HepG2 (cell line): ENCODE data around the gene C5AR2. TPM values are rescaled to one million over a fixed set of nuclear protein-coding genes. Genes with fewer than 3 reads are reported as not detected.

Experiments
- ATF7-NPFF ChIP-seq: sonication (generic); formaldehyde crosslinking; IDR thresholded peaks from 2 replicates; pipeline ENCODE4 v1.8.1; 2023; ENCODE audit warnings: mild to moderate bottlenecking, low read depth, missing genetic modification reagents, moderate library complexity
- FOXO1 ChIP-seq: sonication (generic); formaldehyde crosslinking; IDR thresholded peaks from 2 replicates; pipeline ENCODE4 v1.4.0; 2020; ENCODE audit warnings: missing genetic modification reagents
- GFI1 ChIP-seq: sonication (generic); formaldehyde crosslinking; IDR thresholded peaks from 2 replicates; pipeline ENCODE4 v1.5.0; 2020; ENCODE audit warnings: missing genetic modification reagents, mild to moderate bottlenecking, borderline replicate concordance
- IKZF1 ChIP-seq: fragments of 450-650 bp; IDR thresholded peaks from 2 replicates; pipeline ENCODE4 v1.7.1; 2016
- MEF2D ChIP-seq: sonication (generic); formaldehyde crosslinking; IDR thresholded peaks from 2 replicates; pipeline ENCODE4 v1.5.1; 2020; ENCODE audit warnings: mild to moderate bottlenecking, missing genetic modification reagents
- MIER2 ChIP-seq: IDR thresholded peaks from 2 replicates; pipeline ENCODE4 v1.6.1; 2016; ENCODE audit warnings: missing biosample characterization, missing genetic modification reagents
- MTA1 ChIP-seq: sonication (generic); formaldehyde crosslinking; IDR thresholded peaks from 2 replicates; pipeline ENCODE4 v1.4.0; 2020; ENCODE audit warnings: missing genetic modification reagents, mild to moderate bottlenecking, borderline replicate concordance
- SOX5 ChIP-seq: IDR thresholded peaks from 2 replicates; pipeline ENCODE4 v1.6.1; 2016; ENCODE audit warnings: borderline replicate concordance
- ZNF235 ChIP-seq: sonication (generic); formaldehyde crosslinking; IDR thresholded peaks from 2 replicates; pipeline ENCODE4 v1.8.1; 2023; ENCODE audit warnings: mild to moderate bottlenecking, missing genetic modification reagents, borderline replicate concordance
- ZNF446 ChIP-seq: sonication (generic); formaldehyde crosslinking; IDR thresholded peaks from 2 replicates; pipeline ENCODE4 v1.5.0; 2020; ENCODE audit warnings: mild to moderate bottlenecking, missing genetic modification reagents
- ZNF460 ChIP-seq: sonication (generic); formaldehyde crosslinking; IDR thresholded peaks from 2 replicates; pipeline ENCODE4 v1.5.1; 2020; ENCODE audit warnings: missing genetic modification reagents, mild to moderate bottlenecking, borderline replicate concordance
- polyA plus RNA-seq, 8 experiments: library from polyadenylated mRNA; depleted of rRNA in 3 of 8; stranded (reverse) in 7 of 8; unstranded in 1 of 8; fragments of >200 nt; fragmentation: Illumina TruSeq in 4 of 8; extraction: Trizol in 4 of 8; gene quantifications; 2 replicates each; pipeline versions ENCODE4 v1.2.1 to v1.2.3, GENCODE V29; 2011 to 2016; ENCODE audit warnings: low read depth in 4 of 8, missing spikeins in 1 of 8, mixed read lengths in 1 of 8; ENCODE audit not compliant: insufficient read depth in 1 of 8
- total RNA-seq, 5 experiments: library from RNA; depleted of rRNA; stranded (reverse); fragments of >200 nt; fragmentation: Illumina TruSeq; extraction: Trizol; gene quantifications; 2 replicates each; pipeline ENCODE4 v1.2.3, GENCODE V29; 2016; ENCODE audit warnings: low read depth in 1 of 5
- TF ChIP-seq, protein P1 (sequence below): sonication (generic); formaldehyde crosslinking; IDR thresholded peaks from 2 replicates; pipeline ENCODE4 v1.9.0; 2021; ENCODE audit warnings: missing genetic modification reagents, borderline replicate concordance
- TF ChIP-seq, protein P2 (sequence below): sonication (generic); formaldehyde crosslinking; IDR thresholded peaks from 2 replicates; pipeline ENCODE4 v1.5.1; 2020; ENCODE audit warnings: missing genetic modification reagents, mild to moderate bottlenecking, borderline replicate concordance
- TF ChIP-seq, protein P3 (sequence below): sonication (generic); formaldehyde crosslinking; IDR thresholded peaks from 2 replicates; pipeline ENCODE4 v1.8.0; 2022; ENCODE audit warnings: mild to moderate bottlenecking, missing genetic modification reagents, moderate library complexity
- TF ChIP-seq, protein P4 (sequence below): sonication (generic); formaldehyde crosslinking; IDR thresholded peaks from 2 replicates; pipeline ENCODE4 v1.5.0; 2020; ENCODE audit warnings: mild to moderate bottlenecking, missing genetic modification reagents
- TF ChIP-seq, protein P5 (sequence below): sonication (generic); formaldehyde crosslinking; IDR thresholded peaks from 2 replicates; pipeline ENCODE4 v1.4.0; 2020; ENCODE audit warnings: missing genetic modification reagents
- TF ChIP-seq, protein P6 (sequence below): sonication (generic); formaldehyde crosslinking; IDR thresholded peaks from 2 replicates; pipeline ENCODE4 v1.4.0; 2020; ENCODE audit warnings: missing genetic modification reagents
- TF ChIP-seq, protein P7 (sequence below): sonication (generic); formaldehyde crosslinking; IDR thresholded peaks from 2 replicates; pipeline ENCODE4 v1.5.1; 2020; ENCODE audit warnings: mild to moderate bottlenecking, missing genetic modification reagents, borderline replicate concordance

Gene C5AR2
- total and polyA plus RNA-seq, 2 of the 13 experiments (the other 11 are each of a cell fraction or from before 2014, with no cell fraction given): 0.09 to 0.24 TPM

DNA sequence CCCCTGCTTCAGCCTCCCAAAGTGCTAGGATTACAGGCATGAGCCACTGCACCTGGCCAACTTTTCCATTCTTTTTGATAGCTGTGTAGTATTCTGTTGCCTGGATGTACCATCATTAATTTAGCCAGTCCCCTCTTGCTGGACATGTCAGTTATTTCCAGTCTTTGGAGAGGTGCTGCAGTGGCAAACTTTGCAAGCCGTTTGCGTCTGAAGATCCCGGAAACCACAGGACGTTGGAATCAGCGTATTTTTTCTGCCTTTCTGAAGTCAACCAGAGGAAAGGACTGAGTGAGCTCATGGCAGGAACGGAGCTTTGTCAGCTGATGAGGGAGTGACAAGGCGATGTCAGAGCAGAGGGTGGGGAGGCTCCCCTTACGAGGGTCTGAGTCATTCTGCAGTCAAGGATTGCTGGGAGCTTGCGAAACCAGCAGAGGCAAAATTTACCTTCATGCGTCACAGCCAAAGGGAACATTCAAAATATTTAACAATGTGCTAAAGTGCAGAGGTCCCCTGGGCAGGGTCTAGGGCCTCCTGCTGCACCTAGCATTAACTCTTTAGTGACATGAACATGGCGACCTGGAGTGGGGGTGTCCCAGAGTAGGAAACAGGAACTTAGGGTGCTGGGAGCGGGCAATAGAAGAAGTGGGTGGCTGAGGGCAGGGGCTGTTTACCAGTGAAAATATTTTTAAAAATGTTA is 16.7 kb upstream of the C5AR2 start (continued):
- peak; percentile 83; the same call in 1 of the 2 replicates for TF ChIP-seq MEF2D (CRISPR knock-in tag)
- no peak for TF ChIP-seq IKZF1
- TF ChIP-seq, protein P1, sequence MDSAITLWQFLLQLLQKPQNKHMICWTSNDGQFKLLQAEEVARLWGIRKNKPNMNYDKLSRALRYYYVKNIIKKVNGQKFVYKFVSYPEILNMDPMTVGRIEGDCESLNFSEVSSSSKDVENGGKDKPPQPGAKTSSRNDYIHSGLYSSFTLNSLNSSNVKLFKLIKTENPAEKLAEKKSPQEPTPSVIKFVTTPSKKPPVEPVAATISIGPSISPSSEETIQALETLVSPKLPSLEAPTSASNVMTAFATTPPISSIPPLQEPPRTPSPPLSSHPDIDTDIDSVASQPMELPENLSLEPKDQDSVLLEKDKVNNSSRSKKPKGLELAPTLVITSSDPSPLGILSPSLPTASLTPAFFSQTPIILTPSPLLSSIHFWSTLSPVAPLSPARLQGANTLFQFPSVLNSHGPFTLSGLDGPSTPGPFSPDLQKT (CRISPR knock-in tag): no peak
- TF ChIP-seq, protein P2, sequence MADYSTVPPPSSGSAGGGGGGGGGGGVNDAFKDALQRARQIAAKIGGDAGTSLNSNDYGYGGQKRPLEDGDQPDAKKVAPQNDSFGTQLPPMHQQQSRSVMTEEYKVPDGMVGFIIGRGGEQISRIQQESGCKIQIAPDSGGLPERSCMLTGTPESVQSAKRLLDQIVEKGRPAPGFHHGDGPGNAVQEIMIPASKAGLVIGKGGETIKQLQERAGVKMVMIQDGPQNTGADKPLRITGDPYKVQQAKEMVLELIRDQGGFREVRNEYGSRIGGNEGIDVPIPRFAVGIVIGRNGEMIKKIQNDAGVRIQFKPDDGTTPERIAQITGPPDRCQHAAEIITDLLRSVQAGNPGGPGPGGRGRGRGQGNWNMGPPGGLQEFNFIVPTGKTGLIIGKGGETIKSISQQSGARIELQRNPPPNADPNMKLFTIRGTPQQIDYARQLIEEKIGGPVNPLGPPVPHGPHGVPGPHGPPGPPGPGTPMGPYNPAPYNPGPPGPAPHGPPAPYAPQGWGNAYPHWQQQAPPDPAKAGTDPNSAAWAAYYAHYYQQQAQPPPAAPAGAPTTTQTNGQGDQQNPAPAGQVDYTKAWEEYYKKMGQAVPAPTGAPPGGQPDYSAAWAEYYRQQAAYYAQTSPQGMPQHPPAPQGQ (CRISPR knock-in tag): no peak
- no peak for TF ChIP-seq ATF7-NPFF (CRISPR knock-in tag)
- TF ChIP-seq FOXO1 (CRISPR knock-in tag): peak; percentile 93
- no peak for TF ChIP-seq ZNF235 (CRISPR knock-in tag)
- TF ChIP-seq MTA1: peak; percentile 51; the same call in 1 of the 2 replicates
- TF ChIP-seq, protein P3, sequence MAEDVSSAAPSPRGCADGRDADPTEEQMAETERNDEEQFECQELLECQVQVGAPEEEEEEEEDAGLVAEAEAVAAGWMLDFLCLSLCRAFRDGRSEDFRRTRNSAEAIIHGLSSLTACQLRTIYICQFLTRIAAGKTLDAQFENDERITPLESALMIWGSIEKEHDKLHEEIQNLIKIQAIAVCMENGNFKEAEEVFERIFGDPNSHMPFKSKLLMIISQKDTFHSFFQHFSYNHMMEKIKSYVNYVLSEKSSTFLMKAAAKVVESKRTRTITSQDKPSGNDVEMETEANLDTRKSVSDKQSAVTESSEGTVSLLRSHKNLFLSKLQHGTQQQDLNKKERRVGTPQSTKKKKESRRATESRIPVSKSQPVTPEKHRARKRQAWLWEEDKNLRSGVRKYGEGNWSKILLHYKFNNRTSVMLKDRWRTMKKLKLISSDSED (CRISPR knock-in tag): no peak
- TF ChIP-seq, protein P4, sequence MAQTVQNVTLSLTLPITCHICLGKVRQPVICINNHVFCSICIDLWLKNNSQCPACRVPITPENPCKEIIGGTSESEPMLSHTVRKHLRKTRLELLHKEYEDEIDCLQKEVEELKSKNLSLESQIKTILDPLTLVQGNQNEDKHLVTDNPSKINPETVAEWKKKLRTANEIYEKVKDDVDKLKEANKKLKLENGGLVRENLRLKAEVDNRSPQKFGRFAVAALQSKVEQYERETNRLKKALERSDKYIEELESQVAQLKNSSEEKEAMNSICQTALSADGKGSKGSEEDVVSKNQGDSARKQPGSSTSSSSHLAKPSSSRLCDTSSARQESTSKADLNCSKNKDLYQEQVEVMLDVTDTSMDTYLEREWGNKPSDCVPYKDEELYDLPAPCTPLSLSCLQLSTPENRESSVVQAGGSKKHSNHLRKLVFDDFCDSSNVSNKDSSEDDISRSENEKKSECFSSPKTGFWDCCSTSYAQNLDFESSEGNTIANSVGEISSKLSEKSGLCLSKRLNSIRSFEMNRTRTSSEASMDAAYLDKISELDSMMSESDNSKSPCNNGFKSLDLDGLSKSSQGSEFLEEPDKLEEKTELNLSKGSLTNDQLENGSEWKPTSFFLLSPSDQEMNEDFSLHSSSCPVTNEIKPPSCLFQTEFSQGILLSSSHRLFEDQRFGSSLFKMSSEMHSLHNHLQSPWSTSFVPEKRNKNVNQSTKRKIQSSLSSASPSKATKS (CRISPR knock-in tag): no peak
- peak; percentile 89; the same call in 1 of the 2 replicates for TF ChIP-seq SOX5
- TF ChIP-seq, protein P5, sequence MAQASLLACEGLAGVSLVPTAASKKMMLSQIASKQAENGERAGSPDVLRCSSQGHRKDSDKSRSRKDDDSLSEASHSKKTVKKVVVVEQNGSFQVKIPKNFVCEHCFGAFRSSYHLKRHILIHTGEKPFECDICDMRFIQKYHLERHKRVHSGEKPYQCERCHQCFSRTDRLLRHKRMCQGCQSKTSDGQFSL (CRISPR knock-in tag): peak; percentile 92
- no peak for TF ChIP-seq MIER2
- peak; percentile 11; the same call in 1 of the 2 replicates for TF ChIP-seq ZNF460 (CRISPR knock-in tag)
- TF ChIP-seq, protein P6, sequence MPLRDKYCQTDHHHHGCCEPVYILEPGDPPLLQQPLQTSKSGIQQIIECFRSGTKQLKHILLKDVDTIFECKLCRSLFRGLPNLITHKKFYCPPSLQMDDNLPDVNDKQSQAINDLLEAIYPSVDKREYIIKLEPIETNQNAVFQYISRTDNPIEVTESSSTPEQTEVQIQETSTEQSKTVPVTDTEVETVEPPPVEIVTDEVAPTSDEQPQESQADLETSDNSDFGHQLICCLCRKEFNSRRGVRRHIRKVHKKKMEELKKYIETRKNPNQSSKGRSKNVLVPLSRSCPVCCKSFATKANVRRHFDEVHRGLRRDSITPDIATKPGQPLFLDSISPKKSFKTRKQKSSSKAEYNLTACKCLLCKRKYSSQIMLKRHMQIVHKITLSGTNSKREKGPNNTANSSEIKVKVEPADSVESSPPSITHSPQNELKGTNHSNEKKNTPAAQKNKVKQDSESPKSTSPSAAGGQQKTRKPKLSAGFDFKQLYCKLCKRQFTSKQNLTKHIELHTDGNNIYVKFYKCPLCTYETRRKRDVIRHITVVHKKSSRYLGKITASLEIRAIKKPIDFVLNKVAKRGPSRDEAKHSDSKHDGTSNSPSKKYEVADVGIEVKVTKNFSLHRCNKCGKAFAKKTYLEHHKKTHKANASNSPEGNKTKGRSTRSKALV (CRISPR knock-in tag): peak; percentile 48; the same call in 1 of the 2 replicates
- TF ChIP-seq, protein P7, sequence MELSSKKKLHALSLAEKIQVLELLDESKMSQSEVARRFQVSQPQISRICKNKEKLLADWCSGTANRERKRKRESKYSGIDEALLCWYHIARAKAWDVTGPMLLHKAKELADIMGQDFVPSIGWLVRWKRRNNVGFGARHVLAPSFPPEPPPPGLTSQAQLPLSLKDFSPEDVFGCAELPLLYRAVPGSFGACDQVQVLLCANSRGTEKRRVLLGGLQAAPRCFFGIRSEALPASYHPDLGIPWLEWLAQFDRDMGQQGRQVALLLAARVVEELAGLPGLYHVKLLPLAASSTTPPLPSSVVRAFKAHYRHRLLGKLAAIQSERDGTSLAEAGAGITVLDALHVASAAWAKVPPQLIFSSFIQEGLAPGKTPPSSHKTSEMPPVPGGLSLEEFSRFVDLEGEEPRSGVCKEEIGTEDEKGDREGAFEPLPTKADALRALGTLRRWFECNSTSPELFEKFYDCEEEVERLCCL (CRISPR knock-in tag): no peak
- no peak for TF ChIP-seq ZNF446 (CRISPR knock-in tag)
- peak; percentile 61; the same call in 1 of the 2 replicates for TF ChIP-seq GFI1 (CRISPR knock-in tag)
